Esophagus squamous epithelium (tissue), 4 donors: Measurements from ENCODE around the gene PTGDS.

ENCODE experiments used
- POLR2A ChIP-seq, 4 donors: fragments of 450-650 bp; IDR thresholded peaks; one replicate each; pipeline ENCODE4 v1.6.1; 2017; ENCODE audit warnings: antibody characterized with exemption in 4 of 4, mild to moderate bottlenecking in 4 of 4, moderate library complexity in 3 of 4
- TF ChIP-seq, protein P1 (sequence below), 6 experiments: fragments of 450-650 bp in 4 of 6; fragments of 200-600 bp in 2 of 6; sonication (generic) in 2 of 6; IDR thresholded peaks; one replicate each; pipeline ENCODE4 v1.5.1; 2016 to 2019; ENCODE audit warnings: antibody characterized with exemption in 6 of 6, mild to moderate bottlenecking in 4 of 6, moderate library complexity in 4 of 6

DNA sequence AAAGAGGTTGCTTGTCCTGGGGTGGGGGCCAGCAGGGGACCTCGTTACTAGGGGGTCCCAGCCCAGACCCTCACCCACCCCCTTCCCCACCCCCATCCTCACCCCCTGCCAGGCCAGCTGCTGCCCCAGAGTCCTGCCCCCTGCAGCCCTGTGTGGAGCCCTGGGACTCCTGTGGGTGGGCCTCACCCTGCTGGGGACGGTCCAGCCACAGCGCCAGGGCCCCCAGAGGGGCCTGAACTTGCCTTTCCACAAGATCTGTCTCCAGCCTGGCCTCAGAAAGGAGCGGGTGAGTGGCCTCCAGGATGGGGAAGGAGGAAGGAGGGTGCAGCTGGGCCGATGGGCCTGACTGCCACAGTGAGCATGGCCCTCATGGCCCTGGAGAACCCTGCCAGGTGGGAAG lies 7.5 kb upstream of the PTGDS start:
- TF ChIP-seq, protein P1, sequence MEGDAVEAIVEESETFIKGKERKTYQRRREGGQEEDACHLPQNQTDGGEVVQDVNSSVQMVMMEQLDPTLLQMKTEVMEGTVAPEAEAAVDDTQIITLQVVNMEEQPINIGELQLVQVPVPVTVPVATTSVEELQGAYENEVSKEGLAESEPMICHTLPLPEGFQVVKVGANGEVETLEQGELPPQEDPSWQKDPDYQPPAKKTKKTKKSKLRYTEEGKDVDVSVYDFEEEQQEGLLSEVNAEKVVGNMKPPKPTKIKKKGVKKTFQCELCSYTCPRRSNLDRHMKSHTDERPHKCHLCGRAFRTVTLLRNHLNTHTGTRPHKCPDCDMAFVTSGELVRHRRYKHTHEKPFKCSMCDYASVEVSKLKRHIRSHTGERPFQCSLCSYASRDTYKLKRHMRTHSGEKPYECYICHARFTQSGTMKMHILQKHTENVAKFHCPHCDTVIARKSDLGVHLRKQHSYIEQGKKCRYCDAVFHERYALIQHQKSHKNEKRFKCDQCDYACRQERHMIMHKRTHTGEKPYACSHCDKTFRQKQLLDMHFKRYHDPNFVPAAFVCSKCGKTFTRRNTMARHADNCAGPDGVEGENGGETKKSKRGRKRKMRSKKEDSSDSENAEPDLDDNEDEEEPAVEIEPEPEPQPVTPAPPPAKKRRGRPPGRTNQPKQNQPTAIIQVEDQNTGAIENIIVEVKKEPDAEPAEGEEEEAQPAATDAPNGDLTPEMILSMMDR (IDR thresholded peaks at IDR 0.05): no peak
- no peak for TF ChIP-seq POLR2A (IDR thresholded peaks at IDR 0.05)
